ENCODE data around the gene UBAC1. TPM values are rescaled to one million over a fixed set of nuclear protein-coding genes. Genes with fewer than 3 reads are reported as not detected.

Gene UBAC1
- total and polyA plus RNA-seq, 9 of the 15 experiments (the other 6 are each of a cell fraction or from before 2014, with no cell fraction given): 94.0 to 399 (median 228) TPM

DNA sequence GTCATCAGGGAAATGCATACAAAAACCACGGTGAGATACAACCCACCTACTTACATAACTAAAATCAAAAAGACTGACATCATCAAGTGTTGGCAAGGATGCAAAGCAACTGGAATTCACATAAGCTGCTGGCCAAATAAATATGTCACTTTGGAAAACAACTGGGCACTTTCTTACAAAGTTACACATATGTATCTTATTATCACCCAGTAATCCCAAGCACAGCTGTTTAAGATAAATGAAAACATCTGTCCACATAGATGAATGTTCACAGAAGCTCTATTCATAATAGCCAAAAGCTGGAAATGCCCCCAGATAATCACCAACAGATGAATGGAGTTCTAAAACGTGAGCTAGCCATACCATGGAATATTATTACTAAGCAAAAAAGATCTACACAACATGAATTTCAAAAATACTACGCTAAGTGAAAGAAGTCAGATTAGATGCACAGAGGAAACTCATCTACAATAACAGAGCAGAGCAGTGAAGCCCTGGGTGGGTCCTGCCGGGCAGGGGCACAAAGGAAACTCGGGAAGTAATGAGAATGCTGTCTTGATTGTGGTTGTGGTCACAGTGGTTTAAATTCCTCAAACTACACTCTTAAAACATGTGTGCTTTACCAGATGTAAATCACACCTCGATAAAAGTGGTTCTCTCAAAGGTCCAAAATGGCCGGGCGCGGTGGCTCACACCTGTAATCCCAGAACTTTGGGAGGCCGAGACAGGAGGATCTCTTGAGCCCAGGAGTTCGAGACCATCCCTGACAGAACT, 62.4 kb downstream of the UBAC1 start:
- Histone ChIP-seq H4K20me1 (replicated peaks; ENCODE audit: control insufficient read depth, insufficient read depth, low read length) (0 out of 2 replicates have a peak, but pooled peaks cover 6% of the 10 kb centered on the region), H3K9me3 (replicated peaks; ENCODE audit: control insufficient read depth, insufficient read depth, low read depth, low read length) (0 out of 2 replicates have a peak, but pooled peaks cover 2% of the 10 kb centered on the region), H3K4me3 (no peak overlapping the region), H3K27ac (ENCODE audit: extremely low read depth, low read depth, low read length) (no peak overlapping the region), H3K27me3 (ENCODE audit: control insufficient read depth in 2 of 2, insufficient read depth in 2 of 2, low read length in 2 of 2) (no peaks in the 10 kb centered on the region), H3K4me2 (ENCODE audit: insufficient read depth, low read length) (no peak overlapping the region), H2AFZ (ENCODE audit: low read depth, low read length) (no peak overlapping the region), H3K9ac (ENCODE audit: insufficient read depth in 1 of 2, low read depth in 2 of 2, low read length in 2 of 2) (no peak overlapping the region), H3K36me3 (ENCODE audit: control insufficient read depth, insufficient read depth, low read length) (peaks cover 15% of the 10 kb centered on the region; the same call in 2 of the 3 replicates), H3K4me1 (replicated peaks in 1 of 2; ENCODE audit: control insufficient read depth in 2 of 2, insufficient read depth in 2 of 2, low read length in 2 of 2) (peaks cover 12 to 13% of the 10 kb centered on the region in 2 experiments; a peak in 4 of 5 replicates), H3K79me2 (ENCODE audit: control insufficient read depth, insufficient read depth, low read length) (peaks cover 95% of the 10 kb centered on the region), H3K9me1 (ENCODE audit: control insufficient read depth, insufficient read depth, low read length) (no peaks in the 10 kb centered on the region)
- DNase-seq (ENCODE audit: extremely low read depth in 1 of 4, low spot score in 3 of 4) (no peak), FAIRE-seq (no peak), ATAC-seq (no peak)
- BruUV-seq (replicated peaks): no TSS peak
- in situ Hi-C loops (cut with MboI) (no loop called here), intact Hi-C loops (cut with micrococcal nuclease) (no loop called here)
- ChIA-PET POLR2A (interaction anchor here (1.0 to 1.5 kb wide), 2 partner anchors 8 to 10 kb away, joined by 3 to 4 read pairs; no protein-coding TSS in a partner anchor), CTCF (ENCODE audit: low intra/inter-chr PET ratio) (interaction anchor here (0.6 kb wide), 1 partner anchor 15 kb away, joined by 3 read pairs; no protein-coding TSS in a partner anchor)
- TF ChIP-seq TFAM (CRISPR knock-in tag; conservative IDR thresholded peaks at IDR 0.05) (no peak), ZKSCAN1 (IDR thresholded peaks at IDR 0.05; ENCODE audit: low read depth, low read length) (no peak), KLF16 (IDR thresholded peaks at IDR 0.05) (no peak), PYGO2 (tag; IDR thresholded peaks at IDR 0.05) (no peak), MBD1 (CRISPR knock-in tag; IDR thresholded peaks at IDR 0.05) (no peak), GTF3C2 (IDR thresholded peaks at IDR 0.05; ENCODE audit: borderline replicate concordance, extremely low read depth, insufficient read length) (no peak), CBFA2T2 (conservative IDR thresholded peaks at IDR 0.05) (0 out of 2 replicates have a peak, but pooled peaks have one; percentile 19), CBFA2T3 (IDR thresholded peaks at IDR 0.05) (0 out of 2 replicates have a peak, but pooled peaks have one; percentile 26), ARID3B (CRISPR knock-in tag; IDR thresholded peaks at IDR 0.05; ENCODE audit: borderline replicate concordance) (no peak), ARID3A (IDR thresholded peaks at IDR 0.05; ENCODE audit: borderline replicate concordance, low read depth, low read length) (no peak), ELK3 (CRISPR knock-in tag; IDR thresholded peaks at IDR 0.05) (no peak), C11orf30 (IDR thresholded peaks at IDR 0.05; ENCODE audit: low read depth) (no peak)
- 63% methylated on average over 9 of the region's 11 CpGs for WGBS (ENCODE audit: insufficient coverage, low coverage, missing lambda C conversion rate)
